NCI-H2196 (cell line): ENCODE measurements around the gene DHCR7.
A peak's percentile ranks its signal among the peaks of the same experiment; 100 is the strongest.

ENCODE experiments used
- DNase-seq: peaks from one replicate; lab custom pipeline; 2025; ENCODE audit not compliant: unreplicated experiment; lab: John Stamatoyannopoulos, UW

Gene DHCR7

DNA sequence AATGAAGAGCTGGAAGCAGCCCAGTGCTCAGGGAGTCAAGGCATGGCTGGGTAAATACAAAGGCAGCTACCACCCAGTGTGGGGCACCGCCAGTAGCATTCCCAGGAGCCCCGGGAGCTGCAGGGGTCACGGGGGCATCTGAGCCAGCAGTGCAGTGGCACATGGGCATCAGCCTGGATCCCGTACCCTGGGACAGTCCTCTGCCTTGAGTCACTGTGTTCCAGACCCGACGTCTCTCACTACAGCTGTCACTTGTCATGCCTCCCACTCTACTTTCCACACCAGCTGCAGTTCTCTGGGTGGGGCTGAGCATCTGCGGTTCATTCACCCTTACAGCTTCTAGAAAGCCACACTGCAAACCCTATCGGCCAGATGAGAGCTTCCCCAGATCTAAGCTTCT lies 29.6 kb downstream of the DHCR7 start:
- no peak for DNase-seq

DNA sequence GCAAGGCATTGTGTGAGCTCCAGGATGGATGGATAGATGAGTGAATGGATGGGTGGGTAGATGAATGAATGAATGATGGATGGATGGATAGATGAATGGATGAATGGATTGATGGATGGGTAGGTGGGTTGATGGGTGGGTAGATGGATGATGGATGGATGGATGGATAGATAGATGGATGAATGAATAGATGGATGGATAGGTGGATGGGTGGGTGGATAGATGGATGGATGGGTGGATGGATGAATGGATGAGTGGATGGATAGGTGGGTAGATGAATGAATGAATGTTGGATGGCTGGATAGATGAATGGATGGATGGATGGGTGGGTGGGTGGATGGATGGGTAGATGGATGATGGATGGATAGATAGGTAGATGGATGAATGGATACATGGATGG lies 33.5 kb downstream of the DHCR7 start:
- DNase-seq, result no peak

- no peak for DNase-seq
Measured at GRCh38 chr11:71410363-71410966, 37.7 kb downstream of the DHCR7 start.

DNA sequence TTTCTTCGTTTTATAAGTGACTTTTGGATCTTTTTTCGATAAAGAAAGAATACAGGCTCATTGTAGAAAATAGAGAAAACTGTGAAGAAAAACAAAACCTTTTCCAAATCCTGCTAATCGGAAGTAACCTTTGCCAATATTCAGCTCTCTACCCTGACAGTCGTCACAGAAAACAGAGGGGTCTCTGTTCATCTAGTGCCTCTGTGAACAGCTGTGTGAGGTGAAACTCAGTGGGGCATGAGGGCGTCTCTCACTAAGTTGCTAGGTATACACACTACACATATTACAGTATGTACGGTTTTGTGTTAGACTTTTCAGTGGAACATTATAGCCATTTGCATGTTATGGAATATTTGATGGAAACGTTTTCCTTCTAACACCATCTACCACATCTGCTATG lies 39.4 kb downstream of the DHCR7 start:
- DNase-seq, result no peak

GRCh38 chr11:71407356-71407755 lies 40.8 kb downstream of the DHCR7 start:
- DNase-seq, result no peak

DNA sequence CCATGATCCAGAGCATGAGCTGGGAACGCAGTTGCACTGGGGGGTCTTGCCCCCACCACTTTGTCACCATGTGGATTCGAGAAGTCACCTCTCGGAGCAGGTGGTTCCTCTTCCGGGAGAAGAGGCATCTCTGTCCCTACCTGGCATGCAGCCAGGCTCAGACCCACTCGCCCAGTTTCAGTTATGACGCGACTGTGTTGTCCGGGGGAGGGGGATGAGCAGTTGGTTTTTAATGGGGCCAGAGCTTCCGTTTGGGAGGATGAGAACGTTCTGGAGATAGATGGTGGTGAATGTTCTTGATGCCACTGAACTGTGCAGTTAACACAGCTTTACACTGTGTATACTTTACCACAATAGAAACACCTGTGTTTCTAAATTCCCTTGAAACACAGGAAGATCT lies 41.5 kb downstream of the DHCR7 start:
- no peak for DNase-seq

GRCh38 chr11:71404209-71404608 lies 44.0 kb downstream of the DHCR7 start:
- no peak for DNase-seq

DNA sequence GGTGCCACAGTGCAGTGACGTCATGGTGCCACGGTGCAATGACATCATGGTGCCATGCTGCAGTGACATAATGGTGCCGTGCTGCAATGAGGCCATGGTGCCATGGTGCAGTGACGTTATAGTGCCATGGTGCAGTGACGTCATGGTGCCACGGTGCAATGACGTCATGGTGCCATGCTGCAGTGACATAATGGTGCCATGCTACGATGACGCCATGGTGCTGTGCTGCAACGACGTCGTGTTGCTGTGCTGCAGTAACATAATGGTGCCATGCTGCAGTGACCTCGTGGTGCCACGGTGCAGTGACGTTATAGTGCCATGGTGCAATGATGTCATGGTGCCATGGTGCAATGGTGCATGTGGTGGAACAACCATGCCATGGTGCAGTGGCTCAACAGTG lies 45.3 kb downstream of the DHCR7 start:
- no peak for DNase-seq

DNA sequence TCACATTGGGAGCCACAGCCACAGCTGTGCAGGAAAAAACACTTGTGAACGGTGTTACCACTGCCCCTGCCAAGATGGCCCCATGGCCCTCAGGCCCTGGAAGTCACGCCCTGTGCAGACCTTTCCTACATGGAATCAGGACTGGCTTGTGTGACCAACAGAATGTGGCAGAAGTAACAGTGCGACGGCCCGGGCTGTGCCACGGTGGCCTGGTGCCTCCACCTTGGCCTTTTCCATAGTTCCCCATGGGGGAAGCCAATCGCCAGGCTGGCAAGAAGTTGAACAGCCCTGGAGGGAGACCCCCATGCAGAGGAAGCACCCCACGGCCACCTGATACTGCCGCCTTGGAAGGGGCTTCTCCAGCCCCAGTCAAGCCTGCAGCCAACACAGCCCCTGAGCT lies 48.0 kb downstream of the DHCR7 start:
- DNase-seq, result no peak

GRCh38 chr11:71399341-71399740 lies 48.9 kb downstream of the DHCR7 start:
- DNase-seq, result no peak

DNA sequence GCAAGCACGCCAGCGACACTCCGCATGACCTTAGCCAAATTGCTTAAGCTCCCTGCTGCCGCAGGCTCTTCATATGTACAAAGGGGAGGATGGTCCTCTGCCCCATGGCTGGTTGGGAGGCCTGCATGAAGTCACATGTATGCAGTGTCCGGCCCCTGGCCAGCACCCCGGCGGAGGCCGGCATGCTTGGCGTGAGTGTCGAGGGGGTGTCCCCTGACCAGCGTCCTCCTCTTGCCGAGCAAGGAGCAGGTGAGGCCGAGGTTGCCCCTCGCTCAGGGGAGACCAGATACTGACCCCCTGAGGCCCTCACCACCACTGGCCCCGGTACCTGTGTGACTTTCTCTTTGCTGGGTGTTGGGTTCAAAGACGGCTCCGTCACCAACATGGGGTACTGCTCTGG lies 50.2 kb downstream of the DHCR7 start:
- no peak for DNase-seq

- no peak for DNase-seq
Measured at GRCh38 chr11:71397331-71397860, 50.8 kb downstream of the DHCR7 start.

DNA sequence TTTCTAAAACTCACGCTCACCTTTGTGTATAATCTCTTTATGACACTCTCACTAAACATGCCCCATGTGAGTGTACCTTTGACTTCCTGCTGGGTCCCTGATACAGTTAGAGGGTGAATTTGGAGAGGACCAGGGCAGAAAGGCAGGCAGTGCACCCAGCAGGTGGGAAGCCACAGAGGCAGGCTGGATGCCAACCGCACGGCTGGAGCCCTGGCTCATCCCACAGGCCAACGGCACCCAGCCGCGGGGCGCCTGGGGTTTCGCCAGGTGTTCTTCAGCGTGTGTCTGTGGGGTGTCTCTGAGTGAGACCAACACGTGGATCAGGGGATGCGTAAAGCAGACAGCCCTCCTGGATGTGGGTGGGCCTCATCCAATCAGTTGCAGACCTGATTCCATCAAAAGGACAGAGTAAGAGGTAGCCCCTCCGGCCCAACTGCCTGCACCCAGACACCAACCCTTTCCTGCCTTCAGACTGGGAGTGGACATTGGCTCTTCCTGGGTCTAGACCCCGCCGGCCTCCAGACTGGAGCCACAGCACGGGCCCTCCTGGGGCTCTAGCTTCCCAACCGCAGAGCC lies 51.6 kb downstream of the DHCR7 start:
- peak; percentile 60 for DNase-seq

- no peak for DNase-seq
Measured at GRCh38 chr11:71395774-71396173, 52.4 kb downstream of the DHCR7 start.

- DNase-seq, result no peak
Measured at GRCh38 chr11:71395263-71395560, 53.0 kb downstream of the DHCR7 start.

- DNase-seq, result no peak
Measured at GRCh38 chr11:71393283-71393682, 54.9 kb downstream of the DHCR7 start.

DNA sequence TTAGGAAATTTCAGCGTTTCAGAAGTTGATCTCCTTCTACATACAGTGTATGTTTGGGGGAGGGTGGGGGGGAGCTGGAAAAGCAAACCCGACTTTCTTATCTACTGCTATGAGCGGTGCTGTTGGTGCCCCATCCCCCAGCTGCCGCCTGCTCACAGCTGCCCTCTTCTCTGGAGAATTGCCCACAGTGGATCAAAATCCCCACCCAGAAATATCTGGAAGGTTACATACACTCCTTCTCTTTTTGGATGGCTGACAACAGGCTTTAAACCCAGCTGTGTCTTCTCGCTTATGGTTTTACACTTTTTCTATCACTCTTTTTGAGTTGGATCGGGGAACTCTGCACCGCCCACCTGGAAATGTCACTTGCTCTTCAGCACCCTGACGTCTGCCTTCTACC lies 56.4 kb downstream of the DHCR7 start:
- no peak for DNase-seq

DNA sequence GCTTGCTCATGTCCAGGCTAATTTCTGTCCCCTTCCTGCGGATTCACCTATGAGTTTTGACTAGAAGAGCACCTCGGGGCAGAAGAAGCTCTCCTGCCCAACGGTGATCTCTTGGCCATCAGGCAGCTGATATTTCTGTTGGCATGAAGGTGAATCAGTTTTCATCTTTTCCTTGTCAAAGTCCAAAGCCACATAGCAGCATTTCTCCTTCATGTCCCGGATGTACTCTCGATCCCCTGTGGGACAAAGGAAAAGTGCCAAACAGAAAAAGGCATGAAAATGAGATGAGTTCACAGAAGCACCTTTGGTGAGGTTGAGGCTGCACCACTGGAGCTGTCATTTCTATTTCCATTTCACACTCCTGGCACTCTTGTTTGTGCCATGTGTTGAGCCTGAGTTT lies 56.8 kb downstream of the DHCR7 start:
- DNase-seq, result no peak

DNA sequence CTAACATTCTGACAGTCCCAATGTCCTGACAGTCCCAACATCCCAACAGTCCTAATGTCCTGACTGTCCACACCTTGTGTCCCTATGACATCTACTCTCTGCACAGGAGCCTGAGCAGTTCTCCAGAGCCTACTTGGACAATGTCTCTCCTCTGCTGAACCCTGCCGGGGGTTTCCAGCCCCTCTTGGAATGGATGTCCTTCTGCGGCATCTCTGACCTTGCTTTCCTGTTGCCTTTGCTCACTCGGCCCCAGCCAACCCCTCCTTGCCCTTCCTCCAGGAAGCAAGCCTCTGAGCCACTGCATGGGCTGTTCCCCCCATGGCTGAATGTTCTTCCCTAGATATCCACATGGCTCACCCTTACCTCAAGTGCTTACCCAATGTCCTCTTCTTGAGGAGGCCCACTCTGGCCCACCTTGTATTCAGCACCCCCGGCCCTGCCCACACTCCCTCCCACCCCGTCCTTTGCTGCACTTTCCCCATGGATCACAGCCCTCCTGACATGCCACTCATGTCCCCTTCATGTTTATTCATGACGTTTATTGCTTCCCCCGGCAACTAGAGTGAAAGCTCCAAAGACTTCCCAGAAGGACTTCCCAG lies 59.5 kb downstream of the DHCR7 start:
- DNase-seq, result no peak

- DNase-seq, result no peak
Measured at GRCh38 chr11:71387784-71388636, 60.2 kb downstream of the DHCR7 start.

- no peak for DNase-seq
Measured at GRCh38 chr11:71387200-71387599, 61.0 kb downstream of the DHCR7 start.

- no peak for DNase-seq
Measured at GRCh38 chr11:71386202-71386601, 62.0 kb downstream of the DHCR7 start.
